Calu3 (cell line): Measurements from ENCODE around the gene LIX1L. TPM values are rescaled to one million over a fixed set of nuclear protein-coding genes. Genes with fewer than 3 reads are reported as not detected.

Experiments
- BruUV-seq: library from RNA; stranded (reverse); fragments of 400-500 nt; replicated peaks from 2 replicates; lab custom pipeline; 2021; lab: Mats Ljungman, UMichigan
- CTCF ChIA-PET: fragments of 300-600 bp; sonication (Branson Sonifier 250); formaldehyde crosslinking; loops from one replicate; lab custom pipeline; 2022; ENCODE audit warnings: antibody characterized with exemption; lab: Charles Lee
- DNase-seq: peaks from one replicate; pipeline ENCODE4 v3.0.0; 2022
- H3K27ac Mint-ChIP-seq: one replicate; pipeline ENCODE4 v1.8.0; 2022; ENCODE audit warnings: mixed read lengths; ENCODE audit not compliant: unreplicated experiment
- H3K27me3 Mint-ChIP-seq: one replicate; pipeline ENCODE4 v1.8.0; 2022; ENCODE audit warnings: mixed read lengths; ENCODE audit not compliant: unreplicated experiment
- H3K36me3 Mint-ChIP-seq: one replicate; pipeline ENCODE4 v1.8.0; 2022; ENCODE audit warnings: mild to moderate bottlenecking, moderate library complexity, mixed read lengths; ENCODE audit not compliant: insufficient read depth, unreplicated experiment
- H3K4me1 Mint-ChIP-seq: one replicate; pipeline ENCODE4 v1.8.0; 2022; ENCODE audit warnings: mild to moderate bottlenecking, low read depth, mixed read lengths; ENCODE audit not compliant: unreplicated experiment
- H3K4me3 Mint-ChIP-seq: one replicate; pipeline ENCODE4 v1.8.0; 2022; ENCODE audit warnings: mild to moderate bottlenecking, low read depth, moderate library complexity, mixed read lengths; ENCODE audit not compliant: unreplicated experiment
- H3K9me3 Mint-ChIP-seq: one replicate; pipeline ENCODE4 v1.8.0; 2022; ENCODE audit warnings: low read depth, mixed read lengths; ENCODE audit not compliant: unreplicated experiment
- intact Hi-C: fragments of 100-400 bp; cut with micrococcal nuclease; formaldehyde crosslinking; loops from one replicate; pipeline ENCODE4 v1.10.0; 2022; ENCODE audit not compliant: unreplicated experiment
- total RNA-seq: library from RNA; stranded (reverse); gene quantifications from 2 replicates; pipeline ENCODE4 v1.2.3, GENCODE V29; 2022
- TF ChIP-seq, protein P1 (sequence below): fragments of 200-600 bp; IDR thresholded peaks from one replicate; pipeline ENCODE4 v1.8.0; 2022; ENCODE audit warnings: antibody characterized with exemption; ENCODE audit not compliant: unreplicated experiment

Gene LIX1L
- total RNA-seq, 1 experiment from 2014 or later: 7.2 TPM

DNA sequence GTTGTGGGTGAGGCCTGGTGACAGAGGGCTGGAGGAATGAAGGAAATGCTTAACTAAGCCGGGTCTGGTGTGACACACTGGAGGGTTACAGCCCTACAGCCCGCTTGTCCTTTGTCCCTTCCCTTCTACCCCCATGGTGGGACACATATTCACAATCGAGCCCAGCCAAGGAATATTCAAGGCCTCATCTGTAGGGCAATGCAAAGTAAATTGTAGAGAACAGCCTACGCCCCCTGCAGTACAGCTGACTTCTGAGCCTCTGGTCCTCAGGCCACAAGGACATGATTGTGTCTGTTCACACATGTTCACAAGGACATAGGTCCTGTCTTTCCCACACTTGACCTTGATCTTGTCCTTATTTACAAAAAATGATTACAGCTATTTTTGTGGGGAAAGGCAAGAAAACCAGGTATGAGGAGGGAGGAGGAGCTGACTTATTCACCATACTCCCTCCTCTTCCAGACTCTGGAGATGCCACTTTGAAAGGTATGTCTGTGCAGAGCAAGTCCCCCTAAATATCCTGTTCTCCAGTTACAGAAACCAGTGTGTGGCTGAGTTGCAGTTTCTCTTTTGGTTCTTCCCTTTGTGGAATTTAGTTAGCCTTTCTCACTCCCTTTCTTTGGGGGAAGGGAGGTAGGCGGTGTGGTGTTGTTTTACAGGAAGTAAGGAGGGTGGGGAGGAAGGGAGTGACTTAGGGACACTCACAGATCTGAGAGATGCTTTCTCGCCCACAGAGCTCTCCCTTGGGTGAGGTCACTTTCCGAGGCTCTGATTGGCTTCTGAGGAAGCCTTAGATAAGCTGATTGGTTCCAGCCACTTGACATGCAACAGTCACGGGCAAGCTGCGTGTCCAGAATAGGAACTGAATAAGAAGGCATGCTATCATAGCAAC lies 21.3 kb upstream of the LIX1L start:
- intact Hi-C loops: loop anchor here (1.0 kb wide), 1 partner anchor 28 kb away; no protein-coding TSS in a partner anchor
- Mint-ChIP-seq H3K36me3 (peaks cover 9% of the 10 kb centered on the region), H3K4me1 (peaks cover 9% of the 10 kb centered on the region), H3K27ac (no peak overlapping the region), H3K27me3 (no peaks in the 10 kb centered on the region), H3K9me3 (no peaks in the 10 kb centered on the region), H3K4me3 (no peak overlapping the region)
- CTCF ChIA-PET: interaction anchor here (0.5 to 4.6 kb wide), 18 partner anchors 9 to 120 kb away, joined by 3 to 32 read pairs (median 4); partner anchors contain the start of genes ANKRD34A, LIX1L, PIAS3 and POLR3GL
- TF ChIP-seq, protein P1, sequence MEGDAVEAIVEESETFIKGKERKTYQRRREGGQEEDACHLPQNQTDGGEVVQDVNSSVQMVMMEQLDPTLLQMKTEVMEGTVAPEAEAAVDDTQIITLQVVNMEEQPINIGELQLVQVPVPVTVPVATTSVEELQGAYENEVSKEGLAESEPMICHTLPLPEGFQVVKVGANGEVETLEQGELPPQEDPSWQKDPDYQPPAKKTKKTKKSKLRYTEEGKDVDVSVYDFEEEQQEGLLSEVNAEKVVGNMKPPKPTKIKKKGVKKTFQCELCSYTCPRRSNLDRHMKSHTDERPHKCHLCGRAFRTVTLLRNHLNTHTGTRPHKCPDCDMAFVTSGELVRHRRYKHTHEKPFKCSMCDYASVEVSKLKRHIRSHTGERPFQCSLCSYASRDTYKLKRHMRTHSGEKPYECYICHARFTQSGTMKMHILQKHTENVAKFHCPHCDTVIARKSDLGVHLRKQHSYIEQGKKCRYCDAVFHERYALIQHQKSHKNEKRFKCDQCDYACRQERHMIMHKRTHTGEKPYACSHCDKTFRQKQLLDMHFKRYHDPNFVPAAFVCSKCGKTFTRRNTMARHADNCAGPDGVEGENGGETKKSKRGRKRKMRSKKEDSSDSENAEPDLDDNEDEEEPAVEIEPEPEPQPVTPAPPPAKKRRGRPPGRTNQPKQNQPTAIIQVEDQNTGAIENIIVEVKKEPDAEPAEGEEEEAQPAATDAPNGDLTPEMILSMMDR: no peak
- DNase-seq: peak; percentile 87
- TSS peak; percentile 99 for BruUV-seq

DNA sequence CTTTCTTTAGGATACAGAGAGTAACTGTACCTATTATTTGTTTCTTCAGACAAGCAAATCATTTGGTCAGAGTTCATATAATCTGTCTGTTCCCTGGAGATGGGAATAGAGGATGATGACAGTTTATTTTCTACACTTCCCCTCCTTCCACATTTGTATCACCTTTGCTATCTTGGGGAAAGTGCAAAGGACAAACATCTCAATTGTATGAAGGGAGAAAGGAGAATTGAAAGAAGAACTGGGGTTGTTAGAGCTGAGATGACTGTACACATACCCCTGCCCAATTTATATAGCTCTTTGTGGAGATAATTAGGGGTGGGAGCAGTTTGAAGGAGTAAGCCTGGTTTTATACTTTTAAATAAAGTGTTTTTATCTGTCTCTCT lies 20.6 kb upstream of the LIX1L start:
- intact Hi-C loops: loop anchor here (1.0 kb wide), 1 partner anchor 29 kb away; no protein-coding TSS in a partner anchor
- TF ChIP-seq, protein P1: no peak

DNA sequence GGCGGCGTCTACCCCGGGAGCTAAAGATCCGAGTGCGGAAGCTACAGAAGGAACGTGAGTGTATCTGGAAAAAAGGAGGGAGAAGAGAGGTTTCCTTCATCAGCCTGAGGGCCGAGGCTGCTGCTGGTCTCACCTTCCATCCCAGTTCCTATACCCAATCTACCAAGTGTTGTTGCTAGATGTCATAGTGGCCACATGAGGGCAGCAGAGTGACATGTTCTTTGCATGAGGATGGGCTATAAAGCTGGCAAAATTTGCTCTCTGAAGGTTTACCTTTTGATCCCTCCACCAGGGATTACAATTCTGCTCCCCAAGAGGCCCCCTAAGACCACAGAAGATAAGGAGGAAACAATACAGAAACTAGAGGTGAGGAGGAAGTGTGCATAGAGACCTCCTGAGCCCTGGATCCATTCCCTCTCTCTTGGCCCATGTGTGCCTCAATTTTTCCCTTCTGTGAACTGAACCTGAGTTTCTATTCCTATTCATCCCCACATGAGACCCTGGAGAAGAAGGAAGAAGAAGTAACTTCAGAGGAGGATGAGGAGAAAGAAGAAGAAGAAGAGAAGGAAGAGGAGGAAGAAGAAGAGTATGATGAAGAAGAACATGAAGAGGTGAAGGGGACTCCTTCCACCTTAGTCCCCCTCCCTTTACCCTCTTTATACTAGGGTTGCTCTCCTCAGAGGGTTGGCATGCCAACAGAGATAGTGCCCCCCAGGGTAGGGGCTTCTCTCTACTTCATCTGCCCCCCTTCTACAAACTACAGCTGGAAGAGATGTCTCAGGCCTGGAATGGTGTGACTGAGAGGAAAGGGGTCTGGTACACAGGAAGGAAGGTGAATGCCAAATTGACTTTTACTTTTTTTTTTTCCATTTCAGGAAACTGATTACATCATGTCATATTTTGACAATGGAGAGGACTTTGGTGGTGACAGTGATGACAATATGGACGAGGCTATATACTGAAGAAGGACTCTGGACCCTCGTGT lies 20.0 kb upstream of the LIX1L start:
- Mint-ChIP-seq H3K36me3 (peaks cover 9% of the 10 kb centered on the region), H3K4me1 (peaks cover under 1% of the 10 kb centered on the region), H3K9me3 (no peaks in the 10 kb centered on the region), H3K27me3 (no peaks in the 10 kb centered on the region), H3K27ac (no peak overlapping the region), H3K4me3 (no peak overlapping the region)
- CTCF ChIA-PET: interaction anchor here (0.8 to 4.6 kb wide), 11 partner anchors 13 to 238 kb away, joined by 3 to 32 read pairs (median 5); partner anchors contain the start of genes ANKRD34A, LIX1L, POLR3GL and RBM8A
- intact Hi-C loops: loop anchor here (1.0 kb wide), 1 partner anchor 30 kb away; no protein-coding TSS in a partner anchor
- TF ChIP-seq, protein P1: peak; percentile 79
- DNase-seq: peak; percentile 71
- BruUV-seq: no TSS peak

More for the DNA sequence above, 20.6 kb upstream of the LIX1L start:
- CTCF ChIA-PET: interaction anchor here (1.2 to 4.6 kb wide), 7 partner anchors 14 to 87 kb away, joined by 4 to 32 read pairs (median 7); partner anchors contain the start of genes ANKRD34A, LIX1L, POLR3GL and TXNIP
- Mint-ChIP-seq H3K9me3 (no peaks in the 10 kb centered on the region), H3K4me3 (no peak overlapping the region), H3K4me1 (peaks cover 7% of the 10 kb centered on the region), H3K27ac (no peak overlapping the region), H3K27me3 (no peaks in the 10 kb centered on the region), H3K36me3 (peaks cover 9% of the 10 kb centered on the region)
- no TSS peak for BruUV-seq
- DNase-seq: no peak

DNA sequence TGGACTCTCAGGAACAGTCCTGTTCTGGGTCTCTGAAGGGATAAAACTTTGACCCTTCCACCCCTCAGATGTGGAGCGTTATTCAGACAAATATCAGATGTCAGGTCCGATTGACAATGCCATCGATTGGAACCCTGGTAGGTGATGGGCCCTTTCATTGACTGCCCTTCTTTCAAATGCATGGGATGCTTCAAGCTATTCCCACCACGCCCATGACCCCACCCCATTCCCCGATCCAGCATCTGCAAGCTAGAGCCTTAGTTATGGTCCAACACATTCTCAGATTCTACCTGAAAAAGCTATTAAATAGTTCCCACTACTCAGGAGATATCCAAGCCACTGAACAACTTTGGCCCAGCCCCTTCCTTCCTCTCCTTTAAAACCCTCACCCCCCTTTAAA lies 19.2 kb upstream of the LIX1L start:
- H3K27ac Mint-ChIP-seq: no peak overlapping the region
- H3K4me1 Mint-ChIP-seq: no peaks in the 10 kb centered on the region
- H3K9me3 Mint-ChIP-seq: no peaks in the 10 kb centered on the region
- CTCF ChIA-PET: interaction anchor here (0.8 to 4.6 kb wide), 8 partner anchors 12 to 237 kb away, joined by 3 to 32 read pairs (median 5); partner anchors contain the start of genes ANKRD34A, POLR3GL and RBM8A
- TF ChIP-seq, protein P1: no peak
- intact Hi-C loops: no loop called here
- no peaks in the 10 kb centered on the region for H3K27me3 Mint-ChIP-seq
- DNase-seq: no peak
- peaks cover 9% of the 10 kb centered on the region for H3K36me3 Mint-ChIP-seq
- BruUV-seq: no TSS peak
- H3K4me3 Mint-ChIP-seq: no peak overlapping the region
